A673 (cell line): ENCODE results near the gene MACROH2A1. TPM values are rescaled to one million over a fixed set of nuclear protein-coding genes. Genes with fewer than 3 reads are reported as not detected.

Source experiments
- BruUV-seq: library from RNA; stranded (reverse); fragments of 400-500 nt; replicated peaks from 2 replicates; lab custom pipeline; 2021; lab: Mats Ljungman, UMichigan
- CTCF ChIA-PET: fragments of 300-600 bp; sonication (Branson Sonifier 250); formaldehyde crosslinking; loops from one replicate; lab custom pipeline; 2022; ENCODE audit warnings: antibody characterized with exemption; lab: Charles Lee
- POLR2A ChIA-PET: fragments of 300-600 bp; sonication (Branson Sonifier 250); formaldehyde crosslinking; loops from one replicate; lab custom pipeline; 2022; ENCODE audit warnings: antibody characterized with exemption; ENCODE audit not compliant: low non-redundant PET; lab: Charles Lee
- DNase-seq: peaks from one replicate; pipeline ENCODE4 v3.0.0-alpha.2; 2015; ENCODE audit warnings: low spot score
- H3K27ac ChIP-seq: fragments of 200-600 bp; sonication (generic); 2 replicates; pipeline ENCODE4 v1.5.1; 2016; ENCODE audit warnings: mixed run types, low read depth, mild to moderate bottlenecking, mixed read lengths, antibody characterized with exemption, low read length; ENCODE audit not compliant: poor library complexity, severe bottlenecking
- H3K27me3 ChIP-seq: fragments of 200-600 bp; sonication (generic); replicated peaks from 2 replicates; pipeline ENCODE4 v1.6.1; 2017; ENCODE audit warnings: mixed run types, low read depth, mild to moderate bottlenecking, mixed read lengths, antibody characterized with exemption, low read length; ENCODE audit not compliant: insufficient read depth, poor library complexity
- H3K36me3 ChIP-seq: fragments of 200-600 bp; sonication (generic); 2 replicates; pipeline ENCODE4 v1.6.1; 2016; ENCODE audit warnings: mixed run types, mild to moderate bottlenecking, mixed read lengths, antibody characterized with exemption, low read length; ENCODE audit not compliant: insufficient read depth, poor library complexity, severe bottlenecking
- H3K4me1 ChIP-seq: fragments of 200-600 bp; sonication (generic); 2 replicates; pipeline ENCODE4 v1.6.1; 2017; ENCODE audit warnings: mixed run types, mild to moderate bottlenecking, mixed read lengths, antibody characterized with exemption, low read length; ENCODE audit not compliant: insufficient read depth, poor library complexity, severe bottlenecking
- H3K4me3 ChIP-seq: fragments of 200-600 bp; sonication (generic); 2 replicates; pipeline ENCODE4 v1.5.1; 2016; ENCODE audit warnings: low read depth, mixed run types, mild to moderate bottlenecking, mixed read lengths, low read length; ENCODE audit not compliant: poor library complexity, severe bottlenecking
- H3K9me3 ChIP-seq: fragments of 200-600 bp; sonication (generic); 2 replicates; pipeline ENCODE4 v1.6.1; 2016; ENCODE audit warnings: mixed run types, low read depth, mild to moderate bottlenecking, mixed read lengths, antibody characterized with exemption, low read length; ENCODE audit not compliant: poor library complexity, severe bottlenecking
- EZH2 ChIP-seq: fragments of 200-600 bp; sonication (generic); IDR thresholded peaks from 2 replicates; pipeline ENCODE4 v1.6.1; 2017; ENCODE audit warnings: borderline replicate concordance, low read depth, mild to moderate bottlenecking, mixed read lengths, antibody characterized with exemption, low read length; ENCODE audit not compliant: poor library complexity, severe bottlenecking
- intact Hi-C: fragments of 100-400 bp; cut with micrococcal nuclease; formaldehyde crosslinking; loops from one replicate; pipeline ENCODE4 v1.10.0; 2022; ENCODE audit not compliant: unreplicated experiment
- total RNA-seq: library from RNA; stranded (reverse); gene quantifications from 2 replicates; pipeline ENCODE4 v1.2.3, GENCODE V29; 2021
- TF ChIP-seq, protein P1 (sequence below): fragments of 300-800, 200-600 bp; sonication (generic); conservative IDR thresholded peaks from 2 replicates; pipeline ENCODE4 v1.5.1; 2017; ENCODE audit warnings: low read depth, mild to moderate bottlenecking, antibody characterized with exemption, low read length, moderate library complexity, mixed read lengths

The MACROH2A1 gene
- total RNA-seq, 1 experiment from 2014 or later = 264 TPM

DNA sequence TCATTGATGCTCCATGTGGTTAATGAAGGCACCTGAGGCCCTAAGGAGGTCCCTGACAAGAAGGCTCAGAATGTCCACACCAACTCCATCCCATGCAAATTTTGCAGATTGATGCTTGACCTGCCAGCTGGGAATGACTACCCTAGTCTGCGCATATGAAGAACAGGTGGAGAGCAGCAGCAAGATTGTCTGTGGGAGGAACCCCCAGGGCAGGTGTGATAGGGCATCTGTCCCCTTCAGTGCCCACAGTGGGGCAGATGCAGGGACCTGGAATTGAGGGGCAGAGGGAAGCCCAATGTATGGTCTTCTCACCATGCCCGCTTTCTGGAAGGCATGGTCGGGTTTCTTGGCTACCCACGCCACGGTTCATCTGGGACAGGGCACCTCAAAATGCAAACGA is 79.6 kb downstream of the MACROH2A1 start:
- ChIA-PET CTCF (no interaction called here), POLR2A (no interaction called here)
- Histone ChIP-seq H3K27me3 (no peaks in the 10 kb centered on the region), H3K36me3 (no peaks in the 10 kb centered on the region), H3K4me1 (no peaks in the 10 kb centered on the region), H3K27ac (no peak overlapping the region), H3K4me3 (no peak overlapping the region), H3K9me3 (no peaks in the 10 kb centered on the region)
- intact Hi-C loops = no loop called here
- no TSS peak for BruUV-seq
- DNase-seq = no peak
- no peak for TF ChIP-seq EZH2
- TF ChIP-seq, protein P1, sequence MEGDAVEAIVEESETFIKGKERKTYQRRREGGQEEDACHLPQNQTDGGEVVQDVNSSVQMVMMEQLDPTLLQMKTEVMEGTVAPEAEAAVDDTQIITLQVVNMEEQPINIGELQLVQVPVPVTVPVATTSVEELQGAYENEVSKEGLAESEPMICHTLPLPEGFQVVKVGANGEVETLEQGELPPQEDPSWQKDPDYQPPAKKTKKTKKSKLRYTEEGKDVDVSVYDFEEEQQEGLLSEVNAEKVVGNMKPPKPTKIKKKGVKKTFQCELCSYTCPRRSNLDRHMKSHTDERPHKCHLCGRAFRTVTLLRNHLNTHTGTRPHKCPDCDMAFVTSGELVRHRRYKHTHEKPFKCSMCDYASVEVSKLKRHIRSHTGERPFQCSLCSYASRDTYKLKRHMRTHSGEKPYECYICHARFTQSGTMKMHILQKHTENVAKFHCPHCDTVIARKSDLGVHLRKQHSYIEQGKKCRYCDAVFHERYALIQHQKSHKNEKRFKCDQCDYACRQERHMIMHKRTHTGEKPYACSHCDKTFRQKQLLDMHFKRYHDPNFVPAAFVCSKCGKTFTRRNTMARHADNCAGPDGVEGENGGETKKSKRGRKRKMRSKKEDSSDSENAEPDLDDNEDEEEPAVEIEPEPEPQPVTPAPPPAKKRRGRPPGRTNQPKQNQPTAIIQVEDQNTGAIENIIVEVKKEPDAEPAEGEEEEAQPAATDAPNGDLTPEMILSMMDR = no peak

GRCh38 chr5:135318924-135319323 is 80.1 kb downstream of the MACROH2A1 start:
- BruUV-seq = no TSS peak
- ChIA-PET CTCF (no interaction called here), POLR2A (no interaction called here)
- Histone ChIP-seq H3K27ac (no peak overlapping the region), H3K36me3 (no peaks in the 10 kb centered on the region), H3K27me3 (no peaks in the 10 kb centered on the region), H3K9me3 (no peaks in the 10 kb centered on the region), H3K4me1 (no peaks in the 10 kb centered on the region), H3K4me3 (no peak overlapping the region)
- intact Hi-C loops = no loop called here
- TF ChIP-seq, protein P1 = no peak
- no peak for TF ChIP-seq EZH2
- DNase-seq = no peak

GRCh38 chr5:135318037-135318436 is 81.0 kb downstream of the MACROH2A1 start:
- H3K4me3 ChIP-seq = no peak overlapping the region
- H3K27me3 ChIP-seq = no peaks in the 10 kb centered on the region
- ChIA-PET POLR2A (no interaction called here), CTCF (no interaction called here)
- no peaks in the 10 kb centered on the region for H3K36me3 ChIP-seq
- BruUV-seq = no TSS peak
- no peaks in the 10 kb centered on the region for H3K4me1 ChIP-seq
- no peak for TF ChIP-seq EZH2
- TF ChIP-seq, protein P1 = no peak
- no peak for DNase-seq
- no peak overlapping the region for H3K27ac ChIP-seq
- no peaks in the 10 kb centered on the region for H3K9me3 ChIP-seq
- intact Hi-C loops = no loop called here
